Measurements from ENCODE around the gene PARS2. TPM values are rescaled to one million over a fixed set of nuclear protein-coding genes. Genes with fewer than 3 reads are reported as not detected.

PARS2 gene
- 4.0 to 5.3 TPM (median 5.1 TPM) in 5 replicates for total RNA-seq (2022; extraction: Qiagen RNA extraction; ENCODE audit: low read depth)

DNA sequence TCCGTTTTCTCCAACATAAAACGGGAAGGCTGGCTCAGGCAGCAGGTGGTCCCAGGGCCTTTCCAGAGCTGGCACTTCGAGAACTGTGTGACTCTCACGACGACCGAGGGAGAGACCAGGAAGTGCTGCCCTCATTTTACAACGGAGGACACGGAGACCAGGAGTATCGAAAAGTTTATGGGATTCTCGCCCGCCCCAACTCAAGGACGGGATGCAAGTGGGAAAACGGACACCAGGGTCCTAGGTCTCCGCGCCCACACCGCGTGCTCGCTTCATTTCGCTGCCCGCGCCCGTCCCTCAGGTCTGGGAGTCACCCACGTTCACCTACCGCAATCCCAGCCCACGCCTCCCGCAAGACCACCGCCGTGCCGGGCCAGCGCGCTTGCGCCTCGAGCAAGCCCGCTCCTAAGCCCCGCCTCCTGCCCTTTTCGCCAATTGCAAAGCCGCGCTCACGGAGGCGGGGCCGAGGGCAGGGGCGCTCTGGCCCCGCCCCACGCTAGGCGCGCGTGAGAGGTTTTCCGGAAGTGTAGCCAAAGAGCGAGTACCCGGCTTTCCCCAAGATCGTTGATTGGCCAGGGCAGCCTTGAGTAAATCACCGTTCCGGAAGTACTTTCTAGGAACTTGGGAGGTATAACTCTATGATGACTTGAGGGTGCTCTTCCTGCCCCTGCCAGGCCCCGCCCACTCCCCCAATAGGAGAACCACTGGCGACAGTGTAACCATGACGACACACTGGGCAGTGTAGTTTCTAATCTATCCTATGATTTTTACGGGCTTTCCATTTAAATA, at the start of gene PARS2:
TSS of gene PARS2 (minus strand) at position 391 of the 789 bp plus-strand sequence. CDS start 5,362 bp downstream, outside the sequence.

GRCh38 chr1:54800899-54801759, 36.8 kb upstream of the PARS2 start, which contains the start of gene TTC22:
Gene TTC22 (minus strand): TSS chr1:54801323. CDS start chr1:54801163, 160 bp downstream.

DNA sequence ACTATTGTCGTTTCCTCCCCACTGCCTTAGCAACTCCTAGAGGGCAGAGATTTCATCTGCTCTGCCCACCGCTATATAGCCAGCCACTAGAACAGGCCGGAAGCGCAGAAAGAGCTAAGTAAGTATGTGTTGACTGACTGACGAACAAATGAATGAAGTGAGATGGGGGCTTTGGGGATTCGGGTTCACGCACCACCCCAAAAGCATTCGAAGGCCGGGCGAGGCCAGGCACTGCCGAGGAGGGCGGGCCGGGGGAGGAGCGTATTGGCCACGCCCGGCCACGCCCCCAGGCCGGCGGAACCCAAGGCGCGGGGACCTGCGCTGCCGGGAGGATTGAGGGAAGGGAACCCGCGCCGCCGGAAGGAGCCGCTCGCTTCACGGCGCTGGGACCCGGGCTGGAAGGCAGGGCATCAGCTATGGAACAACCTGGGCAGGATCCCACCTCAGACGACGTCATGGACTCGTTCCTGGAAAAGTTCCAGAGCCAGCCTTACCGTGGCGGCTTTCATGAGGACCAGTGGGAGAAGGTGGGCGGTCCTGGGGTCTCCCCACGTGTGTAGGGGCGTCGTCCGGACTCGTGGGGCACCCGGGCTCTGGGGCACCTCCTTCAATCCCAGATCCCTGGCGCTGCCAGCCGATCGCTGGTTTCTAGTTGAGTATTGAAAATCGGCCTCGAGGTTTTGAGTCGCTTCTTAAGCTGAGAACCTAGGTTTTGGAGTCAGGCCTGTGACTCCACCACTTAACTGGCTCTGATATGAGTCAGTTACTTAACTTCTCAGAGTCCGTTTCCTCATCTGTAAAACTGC, 48.6 kb downstream of the PARS2 start, which contains the start of gene TTC4:
TSS of gene TTC4 (plus strand) at position 369 of the 806 bp plus-strand sequence. CDS start at position 417, 48 bp downstream.

Other genes starting within 250 kb of the PARS2 start
- 1.7 to 2.3 TPM (median 2.1 TPM) in 5 replicates for gene ACOT11, start 216.3 kb downstream of the PARS2 start, total RNA-seq (2022; extraction: Qiagen RNA extraction; ENCODE audit: low read depth)
- gene FAM151A, start 141.0 kb downstream of the PARS2 start, total RNA-seq (2022; extraction: Qiagen RNA extraction; ENCODE audit: low read depth), result not detected in 5 replicates
- gene MROH7, start 122.7 kb downstream of the PARS2 start, total RNA-seq (2022; extraction: Qiagen RNA extraction; ENCODE audit: low read depth), result not detected in 5 replicates
- 31.3 to 34.1 TPM (median 31.8 TPM) in 5 replicates for gene TTC4, start 48.7 kb downstream of the PARS2 start, total RNA-seq (2022; extraction: Qiagen RNA extraction; ENCODE audit: low read depth)
- gene TTC22, start 36.8 kb upstream of the PARS2 start, total RNA-seq (2022; extraction: Qiagen RNA extraction; ENCODE audit: low read depth), result not detected in 5 replicates
- 39.6 to 43.4 TPM (median 42.6 TPM) in 5 replicates for gene DHCR24, start 122.7 kb upstream of the PARS2 start, total RNA-seq (2022; extraction: Qiagen RNA extraction; ENCODE audit: low read depth)
- gene TMEM61, start 216.1 kb upstream of the PARS2 start, total RNA-seq (2022; extraction: Qiagen RNA extraction; ENCODE audit: low read depth), result 0.34 to 0.50 TPM (median 0.40 TPM) in 3 of 5 replicates, not detected in the others
- gene BSND, start 234.4 kb upstream of the PARS2 start, total RNA-seq (2022; extraction: Qiagen RNA extraction; ENCODE audit: low read depth), result not detected in 5 replicates